ENCODE measurements around the gene GFER. TPM values are rescaled to one million over a fixed set of nuclear protein-coding genes. Genes with fewer than 3 reads are reported as not detected.
A peak's percentile ranks its signal among the peaks of the same experiment; 100 is the strongest.

GFER gene
- total RNA-seq, 2 donors from 2014 or later: 18.1 to 20.6 TPM

GRCh38 chr16:2015117-2015946 lies 31.3 kb downstream of the GFER start:
- DNase-seq (peak; percentile 21), ATAC-seq (no peak)
- intact Hi-C loops (cut with DNase I): no loop called here

DNA sequence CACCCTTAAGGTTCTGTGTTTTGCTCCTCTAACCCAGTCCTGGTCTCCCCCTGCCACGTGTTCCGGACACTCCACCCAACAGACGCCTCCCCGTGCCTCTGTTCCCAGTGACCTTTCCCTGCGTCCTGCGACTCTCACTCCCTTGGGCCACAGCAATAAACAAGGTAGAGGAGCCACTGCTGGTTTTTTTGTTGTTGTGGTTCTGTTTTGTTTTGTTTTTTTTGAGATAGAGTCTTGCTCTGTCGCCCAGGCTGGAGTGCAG lies 31.9 kb downstream of the GFER start:
- ATAC-seq: no peak
- intact Hi-C loops (cut with DNase I): no loop called here

GRCh38 chr16:2016407-2016922 lies 32.5 kb downstream of the GFER start:
- DNase-seq (peak; percentile 24), ATAC-seq (no peak)
- intact Hi-C loops (cut with DNase I): no loop called here

More for the DNA sequence above, 31.9 kb downstream of the GFER start:
- DNase-seq: no peak

GRCh38 chr16:2019518-2019920 lies 35.5 kb downstream of the GFER start, which contains the start of gene NPW:
Gene NPW, plus strand, starts transcription at chr16:2019785.
- intact Hi-C loops (cut with DNase I): no loop called here
- no peak for ATAC-seq
- DNase-seq: no peak

DNA sequence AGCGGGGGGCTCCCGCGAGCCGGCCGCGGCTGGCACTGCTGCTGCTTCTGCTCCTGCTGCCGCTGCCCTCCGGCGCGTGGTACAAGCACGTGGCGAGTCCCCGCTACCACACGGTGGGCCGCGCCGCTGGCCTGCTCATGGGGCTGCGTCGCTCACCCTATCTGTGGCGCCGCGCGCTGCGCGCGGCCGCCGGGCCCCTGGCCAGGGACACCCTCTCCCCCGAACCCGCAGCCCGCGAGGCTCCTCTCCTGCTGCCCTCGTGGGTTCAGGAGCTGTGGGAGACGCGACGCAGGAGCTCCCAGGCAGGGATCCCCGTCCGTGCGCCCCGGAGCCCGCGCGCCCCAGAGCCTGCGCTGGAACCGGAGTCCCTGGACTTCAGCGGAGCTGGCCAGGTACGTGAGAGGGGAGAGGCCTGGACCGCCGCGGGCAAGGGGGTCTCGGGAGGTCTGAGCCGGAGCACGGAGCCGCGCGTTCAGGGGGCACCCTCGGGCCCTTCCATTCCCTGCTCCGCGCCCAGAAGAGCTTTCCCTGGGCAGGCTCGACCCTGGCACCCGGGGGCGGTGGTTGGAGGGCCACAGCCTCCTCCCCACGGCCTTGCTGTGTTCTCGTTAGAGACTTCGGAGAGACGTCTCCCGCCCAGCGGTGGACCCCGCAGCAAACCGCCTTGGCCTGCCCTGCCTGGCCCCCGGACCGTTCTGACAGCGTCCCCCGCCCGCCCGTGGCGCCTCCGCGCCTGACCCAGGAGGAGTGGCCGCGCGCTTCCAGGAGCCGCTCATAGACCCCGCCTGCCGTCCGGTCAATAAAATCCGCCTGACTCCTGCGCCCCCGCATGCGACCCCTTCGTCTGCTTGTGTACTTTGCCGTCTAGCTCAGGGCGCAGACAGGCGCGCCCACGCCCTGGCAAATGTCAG lies 36.2 kb downstream of the GFER start:
- DNase-seq (no peak), ATAC-seq (no peak)
- intact Hi-C loops (cut with DNase I): loop anchor here in 1 of 2 donors (5.0 kb wide), 1 partner anchor 122 kb away; no protein-coding TSS in a partner anchor

GRCh38 chr16:2022723-2023091 lies 38.7 kb downstream of the GFER start:
- intact Hi-C loops (cut with DNase I): loop anchor here (2.0 to 5.0 kb wide), 2 partner anchors 118 to 120 kb away; no protein-coding TSS in a partner anchor
- ATAC-seq (peak; percentile 5 to 45), DNase-seq (no peak)

GRCh38 chr16:2023092-2024031 lies 39.4 kb downstream of the GFER start:
- ATAC-seq (peak; percentile 89 to 90), DNase-seq (peak; percentile 93)
- intact Hi-C loops (cut with DNase I): loop anchor here (2.0 to 5.0 kb wide), 2 partner anchors 117 to 119 kb away; no protein-coding TSS in a partner anchor

DNA sequence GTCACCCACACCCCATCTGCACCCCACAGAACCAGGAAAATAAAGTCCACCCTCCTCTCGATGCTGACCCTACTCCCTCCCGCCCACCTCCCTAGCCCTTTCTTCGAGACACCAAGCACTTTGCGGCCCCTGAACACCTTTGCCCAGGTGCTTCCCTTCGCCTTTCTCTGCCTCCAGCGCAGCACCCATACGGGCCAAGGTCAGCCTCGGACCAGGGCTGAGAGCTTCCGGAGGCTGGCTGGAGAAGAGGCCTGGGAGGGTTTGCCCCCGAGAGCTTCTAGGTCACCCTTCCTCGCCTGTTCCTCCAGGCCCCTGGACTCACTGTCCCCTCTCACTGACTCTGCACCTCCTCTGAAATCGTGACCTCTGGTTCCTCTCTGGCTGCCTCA lies 40.0 kb downstream of the GFER start:
- ATAC-seq: no peak
- intact Hi-C loops (cut with DNase I): loop anchor here in 1 of 2 donors (5.0 kb wide), 1 partner anchor 118 kb away; no protein-coding TSS in a partner anchor
- DNase-seq: no peak

DNA sequence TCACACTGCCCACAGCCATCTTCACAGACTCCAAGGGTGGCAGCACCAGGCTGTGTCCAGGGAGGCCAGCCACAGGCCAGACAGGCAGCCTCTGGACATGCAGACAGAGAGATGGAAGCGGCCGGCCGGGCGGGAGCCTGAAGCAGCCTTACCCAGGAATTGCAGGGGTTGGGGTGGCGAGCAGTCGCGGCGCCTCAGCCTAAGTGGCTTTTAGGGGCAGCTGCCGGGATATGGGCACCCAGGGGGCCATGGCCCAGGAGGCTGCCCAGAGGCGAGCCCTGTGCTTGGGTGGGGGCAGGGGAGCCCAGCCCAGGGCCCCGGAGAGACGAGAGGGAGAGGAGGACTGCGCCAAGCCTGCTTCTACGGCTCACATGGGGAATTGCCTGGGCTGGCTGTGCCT lies 41.3 kb downstream of the GFER start:
- intact Hi-C loops (cut with DNase I): no loop called here
- ATAC-seq (no peak), DNase-seq (no peak)

DNA sequence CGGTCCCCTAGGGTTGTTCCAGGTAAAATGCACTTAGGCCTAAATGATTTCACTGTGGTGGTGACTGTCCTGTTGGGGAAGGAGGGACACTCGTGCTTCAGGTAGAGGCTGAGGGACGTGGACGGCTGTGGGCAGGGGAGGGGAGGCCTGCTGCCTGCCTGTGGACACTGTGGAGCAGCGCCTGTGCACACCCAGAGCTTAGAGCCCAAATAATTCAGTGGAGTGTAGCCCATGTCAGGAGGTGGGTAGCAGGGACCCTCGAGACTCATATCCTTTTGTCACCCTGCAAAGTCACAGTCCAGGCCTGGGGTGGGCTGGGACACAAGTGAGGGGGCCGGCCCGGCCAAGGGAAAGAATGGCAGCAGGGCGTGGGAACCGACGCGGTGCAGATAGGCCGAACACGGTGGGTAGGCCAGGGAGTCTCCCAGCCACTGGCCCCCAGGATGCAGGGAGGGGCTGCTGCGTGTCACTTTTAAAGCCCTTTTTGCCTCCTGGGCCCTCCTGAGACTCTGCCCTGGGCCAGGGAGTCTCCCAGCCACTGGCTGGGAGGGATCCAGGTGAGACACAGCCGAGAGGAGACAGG lies 42.0 kb downstream of the GFER start:
- no peak for ATAC-seq
- intact Hi-C loops (cut with DNase I): no loop called here
- DNase-seq: no peak

- no peak for DNase-seq
- intact Hi-C loops (cut with DNase I): no loop called here
- peak; percentile 2 to 18 for ATAC-seq
These were observed 42.5 kb downstream of the GFER start, which contains the start of gene NHERF2 for GRCh38 chr16:2026461-2027023. Gene NHERF2, plus strand, starts transcription at chr16:2026902. Its CDS starts 104 bp downstream, at chr16:2027006.

DNA sequence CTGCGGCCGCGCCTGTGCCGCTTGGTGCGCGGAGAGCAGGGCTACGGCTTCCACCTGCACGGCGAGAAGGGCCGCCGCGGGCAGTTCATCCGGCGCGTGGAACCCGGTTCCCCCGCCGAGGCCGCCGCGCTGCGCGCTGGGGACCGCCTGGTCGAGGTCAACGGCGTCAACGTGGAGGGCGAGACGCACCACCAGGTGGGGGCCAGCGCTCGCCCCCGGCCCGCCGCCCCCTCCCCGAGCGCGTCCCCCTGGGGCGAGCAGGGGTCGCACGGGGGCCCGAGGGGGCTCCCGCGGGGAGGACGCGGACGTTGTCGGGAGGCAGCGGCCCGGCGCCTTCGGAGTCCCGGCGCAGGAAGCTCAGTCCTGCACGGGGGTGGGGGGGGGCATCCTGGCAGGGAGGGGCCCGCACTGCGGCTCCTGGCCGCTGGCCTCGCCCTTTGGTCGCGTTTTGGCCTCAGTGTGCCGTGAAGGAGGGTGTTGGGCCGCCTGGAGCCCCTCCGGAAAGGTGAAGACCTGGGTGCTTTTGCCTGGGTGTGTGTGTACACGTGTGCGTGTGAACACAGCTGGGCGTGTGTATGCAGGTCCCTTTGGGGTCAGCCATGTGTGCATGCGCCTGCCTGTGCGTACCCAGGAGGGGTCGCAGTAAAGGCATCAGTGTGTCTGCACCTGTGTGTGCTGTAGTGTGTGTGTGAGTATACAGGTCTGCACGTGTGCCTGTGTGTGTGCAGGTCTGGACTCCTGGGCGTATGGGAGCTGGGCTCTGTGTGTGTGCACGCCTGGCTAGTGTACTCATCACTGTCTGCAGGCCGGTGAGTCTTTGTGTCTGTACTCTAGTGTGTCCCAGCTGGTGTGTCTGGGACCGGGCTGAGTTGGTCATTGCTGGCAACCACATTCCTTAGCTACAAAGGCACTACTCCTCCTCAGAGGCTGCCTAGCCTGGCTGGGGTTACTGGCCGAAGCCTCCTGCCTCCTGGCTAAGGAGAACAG lies 43.3 kb downstream of the GFER start:
- peak in 1 of 2 donors; percentile 3 for ATAC-seq
- peak; percentile 37 for DNase-seq
- intact Hi-C loops (cut with DNase I): no loop called here

DNA sequence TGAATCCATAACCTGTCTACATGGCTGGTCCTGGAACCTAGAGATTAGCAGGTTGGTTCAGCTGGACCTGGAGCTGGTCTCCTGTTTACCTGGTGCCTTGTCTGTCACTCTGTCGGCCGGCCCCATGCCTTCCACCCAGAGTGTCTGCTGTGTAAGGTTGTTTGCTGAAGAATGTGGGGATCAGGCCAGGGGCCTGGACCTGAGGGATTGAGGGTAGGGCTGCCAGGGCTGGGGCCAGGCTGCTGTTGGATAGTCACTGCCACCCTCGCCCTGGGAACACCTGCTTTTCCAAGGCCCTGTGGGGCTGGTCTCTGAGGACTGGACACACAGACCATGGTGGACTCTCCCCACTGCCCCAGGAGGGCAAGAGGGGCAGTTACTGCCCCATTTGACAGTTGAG lies 44.2 kb downstream of the GFER start:
- DNase-seq: peak; percentile 16
- ATAC-seq: no peak
- intact Hi-C loops (cut with DNase I): no loop called here

DNA sequence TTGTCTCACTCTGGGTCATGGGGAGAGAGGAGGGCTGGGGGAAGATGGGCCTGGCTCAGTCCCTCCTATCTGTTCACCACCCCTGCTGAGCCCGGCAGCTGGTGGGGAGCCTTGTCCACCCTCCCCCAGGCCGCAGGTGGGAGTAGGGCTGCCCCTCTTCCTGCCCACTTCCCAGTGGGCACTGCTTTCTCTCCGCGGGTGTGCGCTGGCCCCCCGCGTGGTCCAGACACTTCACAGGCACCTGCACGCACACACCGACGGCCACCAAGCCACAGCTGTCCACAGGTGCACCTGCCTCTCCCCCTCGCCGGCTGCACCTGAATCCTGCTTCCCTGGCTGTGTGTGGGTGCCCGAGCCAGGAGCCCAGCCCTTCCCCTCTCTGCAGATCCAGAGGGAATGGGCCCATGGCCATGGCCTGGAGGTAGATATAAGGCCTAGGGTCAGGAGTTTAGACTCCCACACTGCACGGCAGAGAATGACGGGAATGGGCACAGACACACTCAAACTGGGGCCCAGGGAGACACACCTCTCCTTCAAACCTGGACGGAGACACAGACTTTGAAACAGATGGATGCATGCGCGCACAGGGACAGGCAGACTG lies 44.7 kb downstream of the GFER start:
- intact Hi-C loops (cut with DNase I): no loop called here
- ATAC-seq (no peak), DNase-seq (peak; percentile 14)

DNA sequence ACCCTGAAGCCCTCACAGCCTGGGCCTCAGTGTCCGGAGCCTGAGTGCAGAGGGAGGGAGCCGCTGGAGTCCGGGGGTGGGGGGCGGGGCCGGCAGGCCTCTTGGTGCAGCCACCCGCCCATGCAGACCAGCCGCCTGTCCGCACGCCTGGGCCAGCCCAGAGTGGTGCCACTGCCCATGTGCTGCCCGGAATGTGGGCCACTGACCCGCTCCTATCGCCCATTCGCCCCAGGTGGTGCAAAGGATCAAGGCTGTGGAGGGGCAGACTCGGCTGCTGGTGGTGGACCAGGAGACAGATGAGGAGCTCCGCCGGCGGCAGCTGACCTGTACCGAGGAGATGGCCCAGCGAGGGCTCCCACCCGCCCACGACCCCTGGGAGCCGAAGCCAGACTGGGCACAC lies 45.4 kb downstream of the GFER start:
- intact Hi-C loops (cut with DNase I): no loop called here
- no peak for ATAC-seq
- no peak for DNase-seq

DNA sequence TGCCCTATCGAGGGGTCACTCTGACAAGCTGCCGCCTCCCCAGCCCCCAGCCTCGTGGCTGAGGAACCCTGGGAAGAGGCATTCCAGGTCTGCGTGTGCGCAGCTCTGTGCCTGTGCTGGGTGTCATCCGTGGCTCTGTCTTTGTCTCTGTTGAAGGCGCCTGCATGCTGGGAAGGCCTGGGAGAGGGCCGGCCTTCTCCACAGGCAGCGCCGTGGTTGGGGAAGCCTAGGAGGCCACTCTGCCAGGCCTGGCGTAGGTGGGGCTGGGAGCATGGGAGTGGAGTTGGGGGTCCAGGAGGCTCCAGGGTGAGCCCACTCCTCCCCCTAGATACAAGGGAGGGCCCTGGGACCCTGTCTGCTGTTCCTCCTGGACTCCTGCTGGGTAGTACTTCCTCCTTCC lies 46.0 kb downstream of the GFER start:
- intact Hi-C loops (cut with DNase I): no loop called here
- DNase-seq: no peak
- no peak for ATAC-seq

All from left cardiac atrium (tissue), 4 donors.